K562 (cell line): ENCODE results near the gene DYNC2I2. TPM values are rescaled to one million over a fixed set of nuclear protein-coding genes. Genes with fewer than 3 reads are reported as not detected.

Experiments used
- ATAC-seq: fragments of 200-7000 bp; cut with Tn5 transposase; 3 replicates; pipeline ENCODE4 v1.9.1; 2020; ENCODE audit warnings: moderate library complexity
- BruUV-seq: library from RNA; stranded (reverse); fragments of 400-500 nt; replicated peaks from 2 replicates; lab custom pipeline; 2021; lab: Mats Ljungman, UMichigan
- CTCF ChIA-PET: fragments of 300-600 bp; formaldehyde crosslinking; extraction: SDS; loops from one replicate; lab custom pipeline; 2021; ENCODE audit warnings: low intra/inter-chr PET ratio; lab: Yijun Ruan, JAX
- POLR2A ChIA-PET: fragments of 300-600, 350-650 bp; sonication (Branson Sonifier 250); formaldehyde crosslinking; extraction: SDS; loops from one replicate; lab custom pipeline; 2021; ENCODE audit warnings: antibody characterized with exemption, inconsistent platforms; lab: Yijun Ruan, JAX
- DNase-seq, 4 experiments: peaks; one replicate each; pipeline versions ENCODE4 v3.0.0 to v3.0.0-alpha.2; 2011 to 2018; ENCODE audit warnings: low spot score in 3 of 4, mixed read lengths in 3 of 4; ENCODE audit errors: extremely low read depth in 1 of 4
- FAIRE-seq: peaks from 2 replicates; lab custom pipeline; 2011; peaks lifted over from hg19 to GRCh38; lab: Jason Lieb, UNC
- H2AFZ ChIP-seq: 2 replicates; pipeline ENCODE4 v1.6.0; 2011; ENCODE audit warnings: low read depth, low read length, control low read depth, inconsistent platforms
- H3K27ac ChIP-seq: fragments of 200-600 bp; 3 replicates; pipeline ENCODE4 v1.8.0; 2011; ENCODE audit warnings: low read depth, mild to moderate bottlenecking, control low read depth, inconsistent platforms, low read length, moderate library complexity, mixed read lengths; ENCODE audit errors: extremely low read depth
- H3K27me3 ChIP-seq, 2 experiments: fragments of 300-600 bp in 1 of 2; 2 replicates in 1 of 2; 3 replicates in 1 of 2; pipeline versions ENCODE4 v1.6.0 to v1.8.0; 2011; ENCODE audit warnings: inconsistent platforms in 2 of 2, low read length in 2 of 2, mild to moderate bottlenecking in 1 of 2, mixed read lengths in 1 of 2, moderate library complexity in 1 of 2; ENCODE audit not compliant: control insufficient read depth in 2 of 2, insufficient read depth in 2 of 2
- H3K36me3 ChIP-seq: fragments of 300-600 bp; 3 replicates; pipeline ENCODE4 v1.8.0; 2011; ENCODE audit warnings: mild to moderate bottlenecking, low read length, inconsistent platforms; ENCODE audit not compliant: control insufficient read depth, insufficient read depth
- H3K4me1 ChIP-seq, 2 experiments: fragments of 200-600 bp in 1 of 2; replicated peaks in 1 of 2; 2 replicates in 1 of 2; 3 replicates in 1 of 2; pipeline versions ENCODE4 v1.5.1 to v1.8.0; 2011; ENCODE audit warnings: inconsistent platforms in 2 of 2, low read length in 2 of 2, mild to moderate bottlenecking in 1 of 2, mixed read lengths in 1 of 2, moderate library complexity in 1 of 2; ENCODE audit not compliant: control insufficient read depth in 2 of 2, insufficient read depth in 2 of 2
- H3K4me2 ChIP-seq: 2 replicates; pipeline ENCODE4 v1.6.1; 2011; ENCODE audit warnings: low read length, control low read depth, inconsistent platforms, mixed read lengths; ENCODE audit not compliant: insufficient read depth
- H3K4me3 ChIP-seq: fragments of 200-600 bp; sonication (generic), shearing (Covaris generic); 2 replicates; pipeline ENCODE4 v1.5.1; 2016; ENCODE audit warnings: control low read depth, inconsistent platforms
- H3K79me2 ChIP-seq: fragments of 200-600 bp; 3 replicates; pipeline ENCODE4 v1.8.0; 2011; ENCODE audit warnings: low read length, inconsistent platforms; ENCODE audit not compliant: control insufficient read depth, insufficient read depth
- H3K9ac ChIP-seq, 2 experiments: 2 replicates each; pipeline versions ENCODE4 v1.6.0 to v1.6.1; 2011; ENCODE audit warnings: low read depth in 2 of 2, low read length in 2 of 2, control low read depth in 1 of 2, inconsistent platforms in 1 of 2, mild to moderate bottlenecking in 1 of 2, mixed read lengths in 1 of 2; ENCODE audit not compliant: insufficient read depth in 1 of 2
- H3K9me1 ChIP-seq: one replicate; pipeline ENCODE4 v1.6.0; 2011; ENCODE audit warnings: inconsistent platforms, mild to moderate bottlenecking, low read length, moderate library complexity; ENCODE audit not compliant: control insufficient read depth, insufficient read depth
- H3K9me3 ChIP-seq: replicated peaks from 2 replicates; pipeline ENCODE4 v1.5.1; 2011; ENCODE audit warnings: low read depth, low read length, inconsistent platforms; ENCODE audit not compliant: control insufficient read depth, insufficient read depth
- H4K20me1 ChIP-seq: replicated peaks from 2 replicates; pipeline ENCODE4 v1.6.1; 2011; ENCODE audit warnings: low read length, inconsistent platforms, mixed read lengths; ENCODE audit not compliant: control insufficient read depth, insufficient read depth
- CTCF ChIP-seq, 3 experiments: IDR thresholded peaks in 2 of 3; conservative IDR thresholded peaks in 1 of 3; 2 replicates each; pipeline ENCODE4 v1.5.1; 2011 to 2012; ENCODE audit warnings: low read length in 3 of 3, mild to moderate bottlenecking in 3 of 3, control low read depth in 2 of 3, improper control_type of control experiment in 1 of 3, inconsistent platforms in 1 of 3, low read depth in 1 of 3, mixed read lengths in 1 of 3, moderate library complexity in 1 of 3; ENCODE audit not compliant: insufficient read depth in 2 of 3
- L3MBTL2 ChIP-seq: fragments of 450-650 bp; IDR thresholded peaks from 2 replicates; pipeline ENCODE4 v1.6.1; 2016; ENCODE audit warnings: mild to moderate bottlenecking, moderate library complexity
- MCM5 ChIP-seq: fragments of 450-650 bp; IDR thresholded peaks from 2 replicates; pipeline ENCODE4 v1.6.1; 2016; ENCODE audit warnings: low read depth
- NR4A1 ChIP-seq, 2 experiments: fragments of 250-450 bp in 1 of 2; fragments of 450-650 bp in 1 of 2; sonication (Bioruptor Pico) in 1 of 2; IDR thresholded peaks; 2 replicates each; pipeline versions ENCODE4 v1.4.0 to v1.6.1; 2016 to 2020; ENCODE audit warnings: mild to moderate bottlenecking in 2 of 2, missing compliant biosample characterization in 1 of 2, missing genetic modification characterization in 1 of 2, moderate library complexity in 1 of 2
- WGBS: fragments of 100-300 bp; shearing (Covaris generic); methylation state at CpG from one replicate; pipeline ENCODE4 v1.1.6; 2016; ENCODE audit warnings: low coverage, mixed read lengths; ENCODE audit not compliant: insufficient coverage; ENCODE audit errors: missing lambda C conversion rate; 5-methylcytosine and 5-hydroxymethylcytosine counted together
- in situ Hi-C: fragments of 300-500 bp; cut with MboI; formaldehyde crosslinking; loops from 4 replicates; pipeline ENCODE4 v1.15.0; 2018; ENCODE audit warnings: inconsistent platforms, mixed read lengths
- intact Hi-C: fragments of 100-400 bp; cut with micrococcal nuclease; formaldehyde crosslinking; loops from 2 replicates; pipeline ENCODE4 v1.14.2; 2022
- polyA plus RNA-seq, 8 experiments: library from polyadenylated mRNA; depleted of rRNA in 4 of 8; stranded (reverse) in 5 of 8; unstranded in 3 of 8; fragments of >200 nt; fragmentation: Nextera tagmentation in 2 of 8; fragmentation: Illumina TruSeq in 1 of 8; extraction: Ambion mirVana in 2 of 8; extraction: Trizol in 1 of 8; gene quantifications; 2 replicates each; pipeline versions ENCODE4 v1.2.1 to v1.2.3, GENCODE V29; 2011 to 2014; ENCODE audit warnings: inconsistent platforms in 1 of 8, missing spikeins in 1 of 8
- total RNA-seq, 7 experiments: library from RNA; depleted of rRNA in 6 of 7; stranded (reverse); fragments of >200 nt in 6 of 7; fragmentation: Illumina TruSeq in 2 of 7; extraction: Trizol in 2 of 7; gene quantifications; 2 replicates each; pipeline versions ENCODE4 v1.2.1 to v1.2.3, GENCODE V29; 2011 to 2021; ENCODE audit warnings: low replicate concordance in 1 of 7

Gene DYNC2I2
- total and polyA plus RNA-seq, 9 of the 15 experiments (the other 6 are each of a cell fraction or from before 2014, with no cell fraction given): 1.5 to 249 (median 70.0) TPM

- ChIA-PET CTCF (interaction anchor here (0.6 kb wide), 1 partner anchor 266 kb away, joined by 4 read pairs; no protein-coding TSS in a partner anchor), POLR2A (interaction anchor here (0.6 to 1.8 kb wide), 5 partner anchors 13 to 628 kb away, joined by 3 to 4 read pairs (median 4); no protein-coding TSS in a partner anchor)
- Histone ChIP-seq H3K9me1 (no peaks in the 10 kb centered on the region), H3K36me3 (no peaks in the 10 kb centered on the region), H3K4me3 (no peak overlapping the region), H4K20me1 (no peaks in the 10 kb centered on the region; the same call in 1 of the 2 replicates), H3K4me1 (peaks cover 4 to 34% of the 10 kb centered on the region in 2 experiments; a peak in 4 of 5 replicates), H3K9me3 (no peaks in the 10 kb centered on the region), H3K4me2 (no peak overlapping the region), H3K27ac (no peak overlapping the region), H3K27me3 (no peaks in the 10 kb centered on the region), H3K9ac (0 out of 4 replicates have a peak overlapping the region, but pooled peaks of 1 of the 2 experiments have one; percentile 35), H3K79me2 (no peaks in the 10 kb centered on the region), H2AFZ (no peak overlapping the region)
- intact Hi-C loops (no loop called here), in situ Hi-C loops (no loop called here)
- no peak for DNase-seq
- FAIRE-seq: no peak
- WGBS: 50% methylated on average over 16 of the region's 20 CpGs
- no TSS peak for BruUV-seq
- TF ChIP-seq NR4A1 (CRISPR knock-in tag; IDR thresholded peaks at IDR 0.05): no peak
- no peak for TF ChIP-seq NR4A1 (tag; IDR thresholded peaks at IDR 0.05)
- no peak for TF ChIP-seq MCM5
- TF ChIP-seq CTCF (IDR thresholded peaks at IDR 0.05 in 2 of 3, conservative IDR thresholded peaks at IDR 0.05 in 1 of 3; ENCODE audit: insufficient read depth in 2 of 3, low read depth in 1 of 3, low read length in 3 of 3): 0 out of 6 replicates have a peak, but pooled peaks of 1 of the 3 experiments have one; percentile 14
- TF ChIP-seq L3MBTL2: no peak
- ATAC-seq: no peak
These were observed 31.1 kb downstream of the DYNC2I2 start for GRCh38 chr9:128625391-128626146.
